Endothelial cell of umbilical vein (primary cell): ENCODE results near the gene SST. TPM values are rescaled to one million over a fixed set of nuclear protein-coding genes. Genes with fewer than 3 reads are reported as not detected.

Source experiments
- BruUV-seq: library from RNA; stranded (reverse); fragments of 400-500 nt; replicated peaks from 2 replicates; lab custom pipeline; 2021; lab: Mats Ljungman, UMichigan
- CTCF ChIA-PET: fragments of 300-600, 350-600 bp; sonication (Branson Sonifier 250); formaldehyde crosslinking; loops from one replicate; lab custom pipeline; 2021; ENCODE audit warnings: antibody characterized with exemption, inconsistent platforms; lab: Charles Lee
- POLR2A ChIA-PET: fragments of 300-600, 350-600 bp; sonication (Branson Sonifier 250); formaldehyde crosslinking; loops from one replicate; lab custom pipeline; 2021; ENCODE audit warnings: antibody characterized with exemption, inconsistent platforms; lab: Charles Lee
- DNase-seq: peaks from one replicate; pipeline ENCODE4 v3.0.0-alpha.2; 2011; ENCODE audit warnings: low read depth, low spot score
- FAIRE-seq: peaks from 2 replicates; lab custom pipeline; 2011; peaks lifted over from hg19 to GRCh38; lab: Jason Lieb, UNC
- H2AFZ ChIP-seq: 2 replicates; pipeline ENCODE4 v1.6.0; 2012; ENCODE audit warnings: low read depth, low read length, control low read depth, inconsistent platforms
- H3K27ac ChIP-seq: 2 replicates; pipeline ENCODE4 v1.5.1; 2011; ENCODE audit warnings: low read depth, mild to moderate bottlenecking, control low read depth, low read length, moderate library complexity; ENCODE audit not compliant: insufficient read depth
- H3K27me3 ChIP-seq, 2 experiments: 2 replicates each; pipeline versions ENCODE4 v1.6.0 to v1.6.1; 2011; ENCODE audit warnings: low read length in 2 of 2, mixed read lengths in 1 of 2; ENCODE audit not compliant: control insufficient read depth in 2 of 2, insufficient read depth in 2 of 2
- H3K36me3 ChIP-seq, 2 experiments: 2 replicates in 1 of 2; 3 replicates in 1 of 2; pipeline ENCODE4 v1.5.1; 2011; ENCODE audit warnings: low read length in 2 of 2, mild to moderate bottlenecking in 1 of 2, moderate library complexity in 1 of 2; ENCODE audit not compliant: control insufficient read depth in 2 of 2, insufficient read depth in 2 of 2; ENCODE audit errors: extremely low read depth in 1 of 2
- H3K4me1 ChIP-seq: 3 replicates; pipeline ENCODE4 v1.5.1; 2011; ENCODE audit warnings: mild to moderate bottlenecking, low read length; ENCODE audit not compliant: control insufficient read depth, insufficient read depth; ENCODE audit errors: extremely low read depth
- H3K4me2 ChIP-seq: 2 replicates; pipeline ENCODE4 v1.6.1; 2011; ENCODE audit warnings: low read length, control low read depth, mixed read lengths; ENCODE audit not compliant: insufficient read depth
- H3K4me3 ChIP-seq, 3 experiments: fragments of 200-600 bp in 1 of 3; sonication (generic), shearing (Covaris generic) in 1 of 3; replicated peaks in 1 of 3; 2 replicates each; pipeline ENCODE4 v1.5.1; 2011 to 2016; ENCODE audit warnings: control low read depth in 3 of 3, low read length in 3 of 3, mild to moderate bottlenecking in 2 of 3, inconsistent platforms in 1 of 3, low read depth in 1 of 3, moderate library complexity in 1 of 3; ENCODE audit not compliant: insufficient read depth in 1 of 3
- H3K79me2 ChIP-seq: 2 replicates; pipeline ENCODE4 v1.6.0; 2012; ENCODE audit warnings: low read length, inconsistent platforms; ENCODE audit not compliant: control insufficient read depth, insufficient read depth
- H3K9ac ChIP-seq: replicated peaks from 2 replicates; pipeline ENCODE3; 2011; ENCODE audit warnings: low read length, control low read depth; ENCODE audit not compliant: insufficient read depth; ENCODE audit errors: extremely low read depth
- H3K9me1 ChIP-seq: replicated peaks from 3 replicates; pipeline ENCODE4 v1.6.0; 2011; ENCODE audit warnings: mild to moderate bottlenecking, low read length; ENCODE audit not compliant: control insufficient read depth, insufficient read depth; ENCODE audit errors: extremely low read depth
- H3K9me3 ChIP-seq: replicated peaks from 2 replicates; pipeline ENCODE4 v1.5.1; 2012; ENCODE audit warnings: low read length, inconsistent platforms; ENCODE audit not compliant: control insufficient read depth, insufficient read depth
- H4K20me1 ChIP-seq: replicated peaks from 2 replicates; pipeline ENCODE3; 2011; ENCODE audit warnings: mild to moderate bottlenecking, low read length; ENCODE audit not compliant: control insufficient read depth, insufficient read depth; ENCODE audit errors: extremely low read depth
- EZH2 ChIP-seq: IDR thresholded peaks from 2 replicates; pipeline ENCODE4 v1.6.1; 2012; ENCODE audit warnings: borderline replicate concordance, low read depth, mild to moderate bottlenecking, moderate library complexity, low read length, inconsistent platforms; ENCODE audit not compliant: severe bottlenecking
- FOS ChIP-seq: IDR thresholded peaks from 2 replicates; pipeline ENCODE4 v1.6.1; 2011; ENCODE audit warnings: mild to moderate bottlenecking, low read length, moderate library complexity, borderline replicate concordance; ENCODE audit not compliant: insufficient read depth
- GATA2 ChIP-seq: IDR thresholded peaks from 2 replicates; pipeline ENCODE4 v1.7.0; 2011; ENCODE audit warnings: low read depth, mild to moderate bottlenecking, moderate library complexity, mixed read lengths, low read length; ENCODE audit not compliant: insufficient read length, insufficient read depth
- JUN ChIP-seq: IDR thresholded peaks from 2 replicates; pipeline ENCODE4 v1.6.1; 2011; ENCODE audit warnings: borderline replicate concordance, low read depth; ENCODE audit not compliant: insufficient read length, insufficient read depth
- MYC ChIP-seq: IDR thresholded peaks from one replicate; pipeline ENCODE4 v1.6.1; 2011; ENCODE audit warnings: mild to moderate bottlenecking, low read depth, low read length
- POLR2A ChIP-seq: IDR thresholded peaks from 2 replicates; pipeline ENCODE4 v1.6.1; 2012; ENCODE audit warnings: low read depth, mild to moderate bottlenecking, control low read depth, low read length
- POLR2AphosphoS5 ChIP-seq: IDR thresholded peaks from 2 replicates; pipeline ENCODE4 v1.6.1; 2012; ENCODE audit warnings: low read depth, mild to moderate bottlenecking, control low read depth, low read length, moderate library complexity; ENCODE audit not compliant: insufficient read depth
- dilution Hi-C: fragments of 300-500 bp; cut with MboI; formaldehyde crosslinking; loops from one replicate; pipeline ENCODE4 v1.15.0; 2019; ENCODE audit warnings: low sequenced_read_pairs; ENCODE audit not compliant: extremely low pct_ligation_motif_present
- intact Hi-C: fragments of 100-400 bp; cut with micrococcal nuclease; formaldehyde crosslinking; loops from one replicate; pipeline ENCODE4 v1.10.0; 2022
- polyA plus RNA-seq, 4 experiments: library from polyadenylated mRNA; depleted of rRNA in 3 of 4; stranded (reverse) in 3 of 4; unstranded in 1 of 4; fragments of >200 nt; gene quantifications; 2 replicates each; pipeline versions ENCODE4 v1.2.1 to v1.2.3, GENCODE V29; 2011 to 2012; ENCODE audit warnings: missing spikeins in 1 of 4
- total RNA-seq: library from RNA; stranded (reverse); gene quantifications from 2 replicates; pipeline ENCODE4 v1.2.3, GENCODE V29; 2021
- TF ChIP-seq, protein P1 (sequence below), 2 donors: IDR thresholded peaks; 1 replicate in 1 of 2; 2 replicates in 1 of 2; pipeline ENCODE4 v1.5.1; 2011; ENCODE audit warnings: low read length in 2 of 2, mild to moderate bottlenecking in 2 of 2, moderate library complexity in 2 of 2, control low read depth in 1 of 2, inconsistent platforms in 1 of 2, low read depth in 1 of 2; ENCODE audit not compliant: insufficient read depth in 1 of 2; ENCODE audit errors: extremely low read depth in 1 of 2

Gene SST
- total and polyA plus RNA-seq, 2 donors (not counting 3 experiments of a cell fraction or from before 2014, with no cell fraction given), result not detected

DNA sequence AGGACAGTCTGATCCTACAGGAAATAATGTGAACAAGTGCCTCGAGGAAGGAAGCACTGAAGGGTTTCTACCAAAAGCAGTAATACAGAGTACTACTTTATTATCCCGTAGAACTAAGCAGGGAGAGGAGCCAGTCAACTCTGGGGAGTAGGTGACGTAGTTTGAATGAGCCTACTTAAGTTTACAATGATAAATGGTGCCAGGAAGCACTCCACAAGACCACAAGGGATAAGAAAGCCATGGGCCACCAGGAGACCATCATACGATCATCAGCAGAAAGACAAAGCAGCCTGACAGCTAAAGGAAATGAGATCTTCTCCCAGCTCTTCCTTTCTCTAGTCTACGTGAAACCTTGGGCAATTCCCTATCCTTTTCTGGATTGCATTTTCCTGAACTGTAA lies 27.3 kb downstream of the SST start:
- DNase-seq (no peak), FAIRE-seq (no peak)
- dilution Hi-C loops (no loop called here), intact Hi-C loops (no loop called here)
- ChIA-PET POLR2A (no interaction called here), CTCF (interaction anchor here (1.6 kb wide), 1 partner anchor 325 kb away, joined by 4 read pairs; no protein-coding TSS in a partner anchor)
- BruUV-seq, result no TSS peak
- H3K27me3 ChIP-seq, result no peaks in the 10 kb centered on the region
- H3K9ac ChIP-seq, result no peak overlapping the region
- no peak overlapping the region for H3K4me3 ChIP-seq
- no peaks in the 10 kb centered on the region for H4K20me1 ChIP-seq
- H3K4me2 ChIP-seq, result no peak overlapping the region
- no peaks in the 10 kb centered on the region for H3K36me3 ChIP-seq
- no peaks in the 10 kb centered on the region for H3K9me3 ChIP-seq
- H2AFZ ChIP-seq, result no peak overlapping the region
- H3K79me2 ChIP-seq, result no peaks in the 10 kb centered on the region
- TF ChIP-seq MYC, result no peak
- no peak for TF ChIP-seq POLR2AphosphoS5
- no peak for TF ChIP-seq POLR2A
- TF ChIP-seq, protein P1, sequence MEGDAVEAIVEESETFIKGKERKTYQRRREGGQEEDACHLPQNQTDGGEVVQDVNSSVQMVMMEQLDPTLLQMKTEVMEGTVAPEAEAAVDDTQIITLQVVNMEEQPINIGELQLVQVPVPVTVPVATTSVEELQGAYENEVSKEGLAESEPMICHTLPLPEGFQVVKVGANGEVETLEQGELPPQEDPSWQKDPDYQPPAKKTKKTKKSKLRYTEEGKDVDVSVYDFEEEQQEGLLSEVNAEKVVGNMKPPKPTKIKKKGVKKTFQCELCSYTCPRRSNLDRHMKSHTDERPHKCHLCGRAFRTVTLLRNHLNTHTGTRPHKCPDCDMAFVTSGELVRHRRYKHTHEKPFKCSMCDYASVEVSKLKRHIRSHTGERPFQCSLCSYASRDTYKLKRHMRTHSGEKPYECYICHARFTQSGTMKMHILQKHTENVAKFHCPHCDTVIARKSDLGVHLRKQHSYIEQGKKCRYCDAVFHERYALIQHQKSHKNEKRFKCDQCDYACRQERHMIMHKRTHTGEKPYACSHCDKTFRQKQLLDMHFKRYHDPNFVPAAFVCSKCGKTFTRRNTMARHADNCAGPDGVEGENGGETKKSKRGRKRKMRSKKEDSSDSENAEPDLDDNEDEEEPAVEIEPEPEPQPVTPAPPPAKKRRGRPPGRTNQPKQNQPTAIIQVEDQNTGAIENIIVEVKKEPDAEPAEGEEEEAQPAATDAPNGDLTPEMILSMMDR (IDR thresholded peaks at IDR 0.05; ENCODE audit: extremely low read depth in 1 of 2, insufficient read depth in 1 of 2, low read depth in 1 of 2, low read length in 2 of 2), result no peak
- TF ChIP-seq GATA2, result no peak
- no peak for TF ChIP-seq EZH2
- no peak for TF ChIP-seq JUN
- TF ChIP-seq FOS, result no peak
- no peak overlapping the region for H3K27ac ChIP-seq
- H3K9me1 ChIP-seq, result no peaks in the 10 kb centered on the region
- no peaks in the 10 kb centered on the region for H3K4me1 ChIP-seq
